Esophagus muscularis mucosa (tissue), 4 donors: Measurements from ENCODE around the gene PSKH1. TPM values are rescaled to one million over a fixed set of nuclear protein-coding genes. Genes with fewer than 3 reads are reported as not detected.
"Not testable (repeated sequence)": the region's sequence is repeated elsewhere in the genome, so short reads cannot be mapped to it uniquely, and the experiment has no call there.

Experiments used
- DNase-seq: peaks from one replicate; pipeline ENCODE4 v3.0.0-alpha.2; 2017; ENCODE audit errors: extremely low spot score
- H3K27ac ChIP-seq, 4 donors: fragments of 200-600 bp; sonication (generic); replicated peaks in 1 of 4; 1 replicate in 3 of 4; 2 replicates in 1 of 4; pipeline ENCODE4 v1.5.1; 2016 to 2019; ENCODE audit warnings: mild to moderate bottlenecking in 1 of 4
- H3K27me3 ChIP-seq, 4 donors: fragments of 200-600 bp; sonication (generic); one replicate each; pipeline versions ENCODE4 v1.5.1 to v1.6.0; 2016 to 2019
- H3K36me3 ChIP-seq, 4 donors: fragments of 200-600 bp; sonication (generic); one replicate each; pipeline ENCODE4 v1.5.1; 2016 to 2019
- H3K4me1 ChIP-seq, 4 donors: fragments of 200-600 bp; sonication (generic); one replicate each; pipeline ENCODE4 v1.5.1; 2016 to 2019
- H3K4me3 ChIP-seq, 4 donors: fragments of 200-600 bp; sonication (generic); 1 replicate in 2 of 4; 2 replicates in 2 of 4; pipeline ENCODE4 v1.5.1; 2016 to 2019; ENCODE audit warnings: mild to moderate bottlenecking in 4 of 4, moderate library complexity in 1 of 4
- H3K9me3 ChIP-seq, 4 donors: fragments of 200-600 bp; sonication (generic); 1 replicate in 3 of 4; 2 replicates in 1 of 4; pipeline ENCODE4 v1.5.1; 2016 to 2019
- EP300 ChIP-seq: sonication (generic); formaldehyde crosslinking; IDR thresholded peaks from one replicate; pipeline ENCODE4 v1.6.1; 2017; ENCODE audit warnings: antibody characterized with exemption
- POLR2A ChIP-seq: fragments of 450-650 bp; IDR thresholded peaks from one replicate; pipeline ENCODE4 v1.6.1; 2017; ENCODE audit warnings: antibody characterized with exemption, moderate library complexity, mild to moderate bottlenecking, low read depth
- POLR2AphosphoS5 ChIP-seq, 2 donors: sonication (generic); formaldehyde crosslinking; IDR thresholded peaks; one replicate each; pipeline ENCODE4 v1.6.1; 2017; ENCODE audit warnings: antibody characterized with exemption in 2 of 2
- WGBS: methylation state at CpG from one replicate; pipeline ENCODE4 v1.1.5; 2018; 5-methylcytosine and 5-hydroxymethylcytosine counted together
- intact Hi-C: fragments of 100-400 bp; cut with DNase I; formaldehyde crosslinking; loops from one replicate; pipeline ENCODE4 v1.15.1; 2023
- total RNA-seq, 4 donors: library from RNA; depleted of rRNA; stranded (reverse); fragments of >200 nt; gene quantifications; one replicate each; pipeline versions ENCODE4 v1.1.0 to v1.2.1, GENCODE V29; 2016
- TF ChIP-seq, protein P1 (sequence below), 3 experiments: fragments of 200-600 bp in 2 of 3; fragments of 450-650 bp in 1 of 3; sonication (generic) in 2 of 3; IDR thresholded peaks; one replicate each; pipeline ENCODE4 v1.5.1; 2017 to 2019; ENCODE audit warnings: antibody characterized with exemption in 3 of 3, mild to moderate bottlenecking in 2 of 3, moderate library complexity in 1 of 3

Gene PSKH1
- total RNA-seq, 4 donors from 2014 or later: 16.1 to 35.4 (median 26.4) TPM

GRCh38 chr16:67914758-67915495, 21.9 kb downstream of the PSKH1 start:
- H3K27me3 ChIP-seq: no peaks in the 10 kb centered on the region
- no peak overlapping the region for H3K27ac ChIP-seq
- no peak overlapping the region for H3K4me3 ChIP-seq
- H3K9me3 ChIP-seq: no peaks in the 10 kb centered on the region
- H3K36me3 ChIP-seq: peaks cover 0 to 58% (median 38%) of the 10 kb centered on the region in 4 donors
- 86% methylated on average over 5 of the region's 7 CpGs for WGBS
- H3K4me1 ChIP-seq: peaks cover 36 to 53% (median 41%) of the 10 kb centered on the region in 4 donors
- TF ChIP-seq POLR2A (no peak), POLR2AphosphoS5 (IDR thresholded peaks at IDR 0.05) (no peak), EP300 (no peak)
- TF ChIP-seq, protein P1, sequence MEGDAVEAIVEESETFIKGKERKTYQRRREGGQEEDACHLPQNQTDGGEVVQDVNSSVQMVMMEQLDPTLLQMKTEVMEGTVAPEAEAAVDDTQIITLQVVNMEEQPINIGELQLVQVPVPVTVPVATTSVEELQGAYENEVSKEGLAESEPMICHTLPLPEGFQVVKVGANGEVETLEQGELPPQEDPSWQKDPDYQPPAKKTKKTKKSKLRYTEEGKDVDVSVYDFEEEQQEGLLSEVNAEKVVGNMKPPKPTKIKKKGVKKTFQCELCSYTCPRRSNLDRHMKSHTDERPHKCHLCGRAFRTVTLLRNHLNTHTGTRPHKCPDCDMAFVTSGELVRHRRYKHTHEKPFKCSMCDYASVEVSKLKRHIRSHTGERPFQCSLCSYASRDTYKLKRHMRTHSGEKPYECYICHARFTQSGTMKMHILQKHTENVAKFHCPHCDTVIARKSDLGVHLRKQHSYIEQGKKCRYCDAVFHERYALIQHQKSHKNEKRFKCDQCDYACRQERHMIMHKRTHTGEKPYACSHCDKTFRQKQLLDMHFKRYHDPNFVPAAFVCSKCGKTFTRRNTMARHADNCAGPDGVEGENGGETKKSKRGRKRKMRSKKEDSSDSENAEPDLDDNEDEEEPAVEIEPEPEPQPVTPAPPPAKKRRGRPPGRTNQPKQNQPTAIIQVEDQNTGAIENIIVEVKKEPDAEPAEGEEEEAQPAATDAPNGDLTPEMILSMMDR (IDR thresholded peaks at IDR 0.05): no peak
- no peak for DNase-seq
- intact Hi-C loops: no loop called here

DNA sequence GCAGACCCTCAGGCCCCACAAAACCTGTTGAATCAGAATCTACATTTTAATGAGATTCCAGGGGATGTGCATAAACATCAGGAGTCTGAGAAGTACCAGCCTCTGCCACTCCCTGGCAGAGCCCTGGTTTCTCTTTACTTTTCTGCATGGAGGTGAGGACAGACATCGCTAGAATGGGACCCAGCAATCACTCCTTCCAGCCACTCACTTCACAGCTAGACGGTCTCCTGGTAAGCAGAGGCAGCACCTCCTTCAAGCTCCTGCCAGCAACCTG, 22.4 kb downstream of the PSKH1 start:
- H3K27ac ChIP-seq, H3K4me3 ChIP-seq, intact Hi-C loops, H3K27me3 ChIP-seq, DNase-seq, H3K9me3 ChIP-seq: not testable (repeated sequence)
- peaks cover 0 to 53% (median 36%) of the 10 kb centered on the region in 4 donors for H3K36me3 ChIP-seq
- 89% methylated on average over 2 of the region's 2 CpGs for WGBS
- peaks cover 40 to 58% (median 46%) of the 10 kb centered on the region in 4 donors for H3K4me1 ChIP-seq

DNA sequence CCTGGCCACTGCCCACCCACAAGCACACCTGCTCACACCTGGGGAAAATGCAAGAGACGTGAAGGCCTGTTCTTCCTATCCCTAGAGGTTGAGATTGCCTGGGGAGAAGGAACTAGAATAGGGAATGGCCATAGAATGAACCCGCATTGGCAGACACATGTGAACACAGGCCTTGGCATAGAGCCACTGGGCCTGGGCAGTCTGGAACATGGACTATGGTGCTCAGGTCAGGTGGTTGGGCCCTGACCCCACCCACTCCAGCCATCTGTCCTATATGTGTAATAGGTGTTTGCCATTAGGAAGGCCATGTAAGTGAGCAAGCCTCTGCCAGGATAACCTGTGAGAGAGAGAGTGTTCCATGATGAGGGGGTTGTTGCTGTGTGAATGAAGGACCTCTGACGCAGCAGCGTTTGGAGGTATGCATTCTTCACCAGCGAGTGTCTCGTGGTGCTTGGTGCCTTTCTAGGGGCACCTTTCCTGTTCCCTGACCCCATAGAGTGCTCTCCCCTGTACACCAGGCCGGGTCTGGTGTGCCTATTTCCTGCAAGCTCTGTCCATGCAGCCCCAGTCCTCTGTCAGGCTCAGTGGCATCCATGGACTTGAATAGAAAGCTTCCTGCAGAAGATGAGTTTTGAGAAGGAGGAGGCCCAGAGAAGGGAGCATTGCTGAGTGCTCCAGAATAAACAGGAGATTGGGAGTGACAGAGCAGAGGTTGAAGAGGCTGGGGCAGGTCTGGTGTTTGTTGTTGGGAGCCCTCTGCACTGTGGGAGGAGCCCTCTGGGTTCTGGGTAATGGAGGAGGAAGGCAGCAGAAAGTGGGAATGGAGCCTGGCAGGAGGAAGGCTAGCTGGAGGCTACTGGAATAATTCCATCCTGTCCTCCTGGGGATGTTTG, 23.0 kb downstream of the PSKH1 start:
- Histone ChIP-seq H3K27me3 (no peaks in the 10 kb centered on the region), H3K4me1 (peaks cover 40 to 58% (median 49%) of the 10 kb centered on the region in 4 donors), H3K9me3 (no peaks in the 10 kb centered on the region), H3K4me3 (no peak overlapping the region), H3K36me3 (peaks cover 0 to 46% (median 31%) of the 10 kb centered on the region in 4 donors), H3K27ac (peak overlapping the region; percentile 65 to 83 (median 70))
- DNase-seq: no peak
- 79% methylated on average over 7 of the region's 7 CpGs for WGBS
- TF ChIP-seq EP300 (no peak), POLR2A (no peak), POLR2AphosphoS5 (IDR thresholded peaks at IDR 0.05) (no peak)
- TF ChIP-seq, protein P1 (IDR thresholded peaks at IDR 0.05): no peak
- intact Hi-C loops: no loop called here

- no peaks in the 10 kb centered on the region for H3K27me3 ChIP-seq
- H3K4me1 ChIP-seq: peaks cover 45 to 61% (median 53%) of the 10 kb centered on the region in 4 donors
- DNase-seq: no peak
- H3K36me3 ChIP-seq: peaks cover 0 to 39% (median 27%) of the 10 kb centered on the region in 4 donors
- H3K4me3 ChIP-seq: no peak overlapping the region
- H3K27ac ChIP-seq: peak overlapping the region; percentile 65 to 83 (median 70)
- intact Hi-C loops: no loop called here
- no peaks in the 10 kb centered on the region for H3K9me3 ChIP-seq
- WGBS: 62% methylated on average over 6 of the region's 6 CpGs
- no peak for TF ChIP-seq POLR2AphosphoS5 (IDR thresholded peaks at IDR 0.05)
- no peak for TF ChIP-seq EP300
- TF ChIP-seq, protein P1 (IDR thresholded peaks at IDR 0.05): no peak
- TF ChIP-seq POLR2A: no peak
Measured at GRCh38 chr16:67917140-67917851, 24.2 kb downstream of the PSKH1 start.

- Histone ChIP-seq H3K4me1 (peaks cover 50 to 66% (median 59%) of the 10 kb centered on the region in 4 donors), H3K27ac (peak overlapping the region; percentile 65 to 83 (median 70)), H3K9me3 (no peaks in the 10 kb centered on the region), H3K4me3 (no peak overlapping the region), H3K36me3 (peaks cover 0 to 36% (median 24%) of the 10 kb centered on the region in 4 donors), H3K27me3 (no peaks in the 10 kb centered on the region)
- no peak for DNase-seq
- intact Hi-C loops: no loop called here
- peak in 1 of 2 donors; percentile 20 for TF ChIP-seq POLR2AphosphoS5 (IDR thresholded peaks at IDR 0.05)
- TF ChIP-seq, protein P1 (IDR thresholded peaks at IDR 0.05): no peak
- WGBS: 52% methylated on average over 4 of the region's 4 CpGs
Measured at GRCh38 chr16:67917852-67918236, 24.8 kb downstream of the PSKH1 start.
